Measurements from ENCODE around the gene SLC25A20. TPM values are rescaled to one million over a fixed set of nuclear protein-coding genes. Genes with fewer than 3 reads are reported as not detected.

Gene SLC25A20
- total RNA-seq, 4 donors from 2014 or later, result 8.4 to 83.8 (median 31.7) TPM

DNA sequence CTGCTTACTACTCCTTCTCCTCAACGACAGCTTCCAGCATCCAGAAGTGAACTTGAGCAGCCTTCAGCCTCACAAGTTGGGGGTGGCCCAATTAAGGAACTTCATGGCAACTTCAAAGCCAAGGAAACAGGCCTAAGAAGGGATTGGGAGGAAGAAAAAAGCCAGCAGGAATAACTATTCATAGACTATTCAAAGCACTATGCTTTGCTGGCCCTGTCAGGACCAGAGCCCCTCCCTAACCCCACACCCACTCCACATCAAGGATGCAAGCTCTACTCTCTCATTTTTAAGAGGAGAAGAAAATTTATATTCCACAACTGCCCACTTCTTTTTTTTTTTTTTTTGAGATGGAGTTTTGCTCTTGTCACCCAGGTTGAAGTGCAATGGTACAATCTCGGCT is 41.0 kb downstream of the SLC25A20 start:
- no peak for DNase-seq
- peaks cover 0 to 18% (median 6%) of the 10 kb centered on the region in 4 donors for H3K36me3 ChIP-seq
- peaks cover 0 to 28% (median 11%) of the 10 kb centered on the region in 4 donors for H3K4me1 ChIP-seq
- in situ Hi-C loops (cut with MboI; ENCODE audit: low pct_ligation_motif_present in 1 of 4, low pct_unique_long_range_greater_than_20kb in 1 of 4, low sequenced_read_pairs in 3 of 4) (no loop called here), intact Hi-C loops (cut with DNase I; ENCODE audit: low total_unique reads) (no loop called here)
- no peaks in the 10 kb centered on the region for H3K27me3 ChIP-seq
- WGBS, 2 donors (ENCODE audit: low coverage in 1 of 2), result 76 to 79% methylated on average over 2 of the region's 2 CpGs
- H3K9me3 ChIP-seq, result no peaks in the 10 kb centered on the region
- H3K27ac ChIP-seq, result no peak overlapping the region
- H3K4me3 ChIP-seq, result no peak overlapping the region
- no peak for TF ChIP-seq CTCF (IDR thresholded peaks at IDR 0.05)
- TF ChIP-seq EP300 (IDR thresholded peaks at IDR 0.05; ENCODE audit: low read depth), result no peak
- TF ChIP-seq POLR2A (IDR thresholded peaks at IDR 0.05), result no peak
- no peak for TF ChIP-seq POLR2AphosphoS5 (IDR thresholded peaks at IDR 0.05)

DNA sequence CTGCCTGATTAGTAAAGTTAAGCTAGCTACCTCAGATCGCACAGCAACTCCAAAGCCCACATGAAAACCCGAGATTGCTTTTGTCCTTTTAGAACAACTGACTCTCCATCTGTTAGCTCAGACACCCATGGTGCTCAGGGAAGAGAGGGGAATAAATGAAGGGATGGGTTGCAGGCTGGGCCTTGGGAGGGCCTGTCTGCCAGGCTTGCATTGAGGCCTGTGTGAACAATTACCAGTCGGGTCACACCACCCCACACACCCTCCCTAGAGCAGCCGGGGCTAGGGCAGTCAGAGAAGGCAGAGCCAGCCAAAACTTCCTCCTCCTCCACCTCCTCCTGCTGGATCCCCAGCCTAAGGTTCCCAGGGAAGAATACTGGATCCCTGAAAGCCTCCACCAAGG is 42.2 kb downstream of the SLC25A20 start:
- no peaks in the 10 kb centered on the region for H3K27me3 ChIP-seq
- DNase-seq, result peak; percentile 50
- in situ Hi-C loops (cut with MboI; ENCODE audit: low pct_ligation_motif_present in 1 of 4, low pct_unique_long_range_greater_than_20kb in 1 of 4, low sequenced_read_pairs in 3 of 4), result no loop called here
- peaks cover 0 to 12% (median 3%) of the 10 kb centered on the region in 4 donors for H3K36me3 ChIP-seq
- no peak overlapping the region for H3K4me3 ChIP-seq
- H3K4me1 ChIP-seq, result peaks cover 0 to 28% (median 11%) of the 10 kb centered on the region in 4 donors
- intact Hi-C loops (cut with DNase I; ENCODE audit: low total_unique reads), result no loop called here
- WGBS, 2 donors (ENCODE audit: low coverage in 1 of 2), result 47% methylated on average over 4 of the region's 4 CpGs; no CpG with 5 or more reads in 1 of the 2 donors
- H3K27ac ChIP-seq, result peak overlapping the region; percentile 68 to 76 (median 70)
- no peaks in the 10 kb centered on the region for H3K9me3 ChIP-seq
- TF ChIP-seq EP300 (IDR thresholded peaks at IDR 0.05; ENCODE audit: low read depth) (no peak), CTCF (IDR thresholded peaks at IDR 0.05) (no peak), POLR2AphosphoS5 (IDR thresholded peaks at IDR 0.05) (no peak), POLR2A (IDR thresholded peaks at IDR 0.05) (no peak)

GRCh38 chr3:48855681-48856447 is 42.8 kb downstream of the SLC25A20 start:
- H3K4me1 ChIP-seq, result peaks cover 0 to 28% (median 11%) of the 10 kb centered on the region in 4 donors
- H3K4me3 ChIP-seq, result no peak overlapping the region
- in situ Hi-C loops (cut with MboI; ENCODE audit: low pct_ligation_motif_present in 1 of 4, low pct_unique_long_range_greater_than_20kb in 1 of 4, low sequenced_read_pairs in 3 of 4), result no loop called here
- WGBS, 2 donors (ENCODE audit: low coverage in 1 of 2), result 47 to 59% methylated on average over 2 to 9 of the region's 9 CpGs
- H3K27ac ChIP-seq, result peak overlapping the region; percentile 68 to 76 (median 70)
- H3K36me3 ChIP-seq, result peaks cover 0 to 12% (median 0%) of the 10 kb centered on the region in 4 donors
- no peaks in the 10 kb centered on the region for H3K27me3 ChIP-seq
- peak; percentile 26 for DNase-seq
- intact Hi-C loops (cut with DNase I; ENCODE audit: low total_unique reads), result no loop called here
- H3K9me3 ChIP-seq, result no peaks in the 10 kb centered on the region
- TF ChIP-seq POLR2AphosphoS5 (IDR thresholded peaks at IDR 0.05) (no peak), CTCF (IDR thresholded peaks at IDR 0.05) (no peak), EP300 (IDR thresholded peaks at IDR 0.05; ENCODE audit: low read depth) (no peak), POLR2A (IDR thresholded peaks at IDR 0.05) (no peak)

GRCh38 chr3:48852151-48852550 is 46.5 kb downstream of the SLC25A20 start:
- Histone ChIP-seq H3K27me3 (no peaks in the 10 kb centered on the region), H3K36me3 (no peaks in the 10 kb centered on the region), H3K27ac (no peak overlapping the region), H3K4me3 (no peak overlapping the region), H3K4me1 (peaks cover 0 to 35% (median 16%) of the 10 kb centered on the region in 4 donors), H3K9me3 (no peaks in the 10 kb centered on the region)
- 85% methylated on average over 5 of the region's 5 CpGs; no CpG with 5 or more reads in 1 of the 2 donors for WGBS, 2 donors (ENCODE audit: low coverage in 1 of 2)
- TF ChIP-seq POLR2A (IDR thresholded peaks at IDR 0.05) (no peak), POLR2AphosphoS5 (IDR thresholded peaks at IDR 0.05) (no peak), EP300 (IDR thresholded peaks at IDR 0.05; ENCODE audit: low read depth) (no peak), CTCF (IDR thresholded peaks at IDR 0.05) (no peak)
- in situ Hi-C loops (cut with MboI; ENCODE audit: low pct_ligation_motif_present in 1 of 4, low pct_unique_long_range_greater_than_20kb in 1 of 4, low sequenced_read_pairs in 3 of 4) (no loop called here), intact Hi-C loops (cut with DNase I; ENCODE audit: low total_unique reads) (no loop called here)
- DNase-seq, result no peak
